Natural killer cell (primary cell): Measurements from ENCODE around the gene VCAN. TPM values are rescaled to one million over a fixed set of nuclear protein-coding genes. Genes with fewer than 3 reads are reported as not detected.

ENCODE experiments used
- ATAC-seq, 3 donors: fragments of 150-1000 bp in 2 of 3; fragments of 200-7000 bp in 1 of 3; cut with Tn5 transposase; 1 replicate in 1 of 3; 2 replicates in 2 of 3; pipeline ENCODE4 v1.10.0; 2021; ENCODE audit warnings: mild to moderate bottlenecking in 2 of 3, moderate library complexity in 2 of 3
- DNase-seq, 2 donors: peaks; one replicate each; pipeline versions ENCODE4 v3.0.0 to v3.0.0-alpha.2; 2013 to 2021; ENCODE audit warnings: mixed read lengths in 1 of 2
- H3K27ac ChIP-seq: one replicate; pipeline ENCODE4 v1.5.1; 2013; ENCODE audit warnings: mild to moderate bottlenecking, low read length
- H3K27me3 ChIP-seq: one replicate; pipeline ENCODE4 v1.6.1; 2013; ENCODE audit warnings: low read length; ENCODE audit not compliant: control insufficient read depth, insufficient read depth
- H3K36me3 ChIP-seq: one replicate; pipeline ENCODE4 v1.6.1; 2013; ENCODE audit warnings: low read length; ENCODE audit not compliant: control insufficient read depth, insufficient read depth
- H3K4me1 ChIP-seq: one replicate; pipeline ENCODE4 v1.6.1; 2013; ENCODE audit warnings: low read length; ENCODE audit not compliant: control insufficient read depth, insufficient read depth
- H3K4me3 ChIP-seq: one replicate; pipeline ENCODE4 v1.5.1; 2013; ENCODE audit warnings: low read length
- H3K9me3 ChIP-seq: one replicate; pipeline ENCODE4 v1.6.1; 2013; ENCODE audit warnings: low read length; ENCODE audit not compliant: control insufficient read depth, insufficient read depth
- H3K27ac Mint-ChIP-seq, 2 donors: one replicate each; pipeline ENCODE4 v1.8.0; 2022; ENCODE audit warnings: mild to moderate bottlenecking in 2 of 2, mixed read lengths in 2 of 2, moderate library complexity in 1 of 2
- H3K27me3 Mint-ChIP-seq, 2 donors: one replicate each; pipeline ENCODE4 v1.8.0; 2022; ENCODE audit warnings: low read depth in 2 of 2, mixed read lengths in 2 of 2
- H3K36me3 Mint-ChIP-seq: one replicate; pipeline ENCODE4 v1.8.0; 2022; ENCODE audit warnings: mixed read lengths
- H3K4me1 Mint-ChIP-seq, 2 donors: one replicate each; pipeline ENCODE4 v1.8.0; 2022; ENCODE audit warnings: mixed read lengths in 2 of 2
- H3K4me3 Mint-ChIP-seq: one replicate; pipeline ENCODE4 v1.8.0; 2022; ENCODE audit warnings: mild to moderate bottlenecking, moderate library complexity, mixed read lengths
- H3K9me3 Mint-ChIP-seq, 2 donors: one replicate each; pipeline ENCODE4 v1.8.0; 2022; ENCODE audit warnings: mixed read lengths in 2 of 2
- WGBS: methylation state at CpG from one replicate; pipeline ENCODE4 v1.1.7; 2013; ENCODE audit warnings: missing lambda C conversion rate; ENCODE audit not compliant: insufficient coverage; 5-methylcytosine and 5-hydroxymethylcytosine counted together
- intact Hi-C: fragments of 100-400 bp; cut with micrococcal nuclease; formaldehyde crosslinking; loops from one replicate; pipeline ENCODE4 v1.14.2; 2022
- total RNA-seq, 4 donors: library from RNA; stranded (reverse); fragments of 120-200 nt in 1 of 4; gene quantifications; one replicate each; pipeline versions ENCODE4 v1.2.3 to v1.2.4, GENCODE V29; 2013 to 2022
- TF ChIP-seq, protein P1 (sequence below): fragments of 200-600 bp; IDR thresholded peaks from one replicate; pipeline ENCODE4 v1.8.0; 2022; ENCODE audit warnings: antibody characterized with exemption

Gene VCAN
- total RNA-seq, 3 donors from 2014 or later (not counting 1 experiment from before 2014, with no cell fraction given): 2.3 to 60.1 (median 28.4) TPM

DNA sequence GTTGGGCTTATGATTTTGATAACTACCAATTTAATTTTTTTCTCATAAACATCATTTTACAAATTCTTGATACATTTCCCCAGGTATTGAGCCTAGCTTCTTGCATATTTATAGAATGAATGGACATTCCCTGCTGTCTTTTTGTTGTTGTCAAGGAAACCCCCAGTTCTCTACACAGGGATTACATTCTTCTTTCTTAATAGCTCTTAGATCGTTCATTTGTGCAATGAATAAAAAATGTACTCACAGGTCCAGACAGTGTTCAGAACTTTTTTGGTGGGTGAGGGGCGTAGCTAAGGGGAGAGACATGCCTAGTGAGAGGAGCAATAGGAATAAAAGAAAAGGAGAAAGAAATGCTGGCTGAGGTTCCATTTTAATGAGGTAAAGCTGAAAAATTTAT, 58.6 kb downstream of the VCAN start:
- 80% methylated on average over 2 of the region's 2 CpGs for WGBS
- no peaks in the 10 kb centered on the region for H3K27me3 ChIP-seq
- no peaks in the 10 kb centered on the region for H3K9me3 ChIP-seq
- H3K4me3 ChIP-seq: no peak overlapping the region
- TF ChIP-seq, protein P1, sequence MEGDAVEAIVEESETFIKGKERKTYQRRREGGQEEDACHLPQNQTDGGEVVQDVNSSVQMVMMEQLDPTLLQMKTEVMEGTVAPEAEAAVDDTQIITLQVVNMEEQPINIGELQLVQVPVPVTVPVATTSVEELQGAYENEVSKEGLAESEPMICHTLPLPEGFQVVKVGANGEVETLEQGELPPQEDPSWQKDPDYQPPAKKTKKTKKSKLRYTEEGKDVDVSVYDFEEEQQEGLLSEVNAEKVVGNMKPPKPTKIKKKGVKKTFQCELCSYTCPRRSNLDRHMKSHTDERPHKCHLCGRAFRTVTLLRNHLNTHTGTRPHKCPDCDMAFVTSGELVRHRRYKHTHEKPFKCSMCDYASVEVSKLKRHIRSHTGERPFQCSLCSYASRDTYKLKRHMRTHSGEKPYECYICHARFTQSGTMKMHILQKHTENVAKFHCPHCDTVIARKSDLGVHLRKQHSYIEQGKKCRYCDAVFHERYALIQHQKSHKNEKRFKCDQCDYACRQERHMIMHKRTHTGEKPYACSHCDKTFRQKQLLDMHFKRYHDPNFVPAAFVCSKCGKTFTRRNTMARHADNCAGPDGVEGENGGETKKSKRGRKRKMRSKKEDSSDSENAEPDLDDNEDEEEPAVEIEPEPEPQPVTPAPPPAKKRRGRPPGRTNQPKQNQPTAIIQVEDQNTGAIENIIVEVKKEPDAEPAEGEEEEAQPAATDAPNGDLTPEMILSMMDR: no peak
- no peaks in the 10 kb centered on the region for H3K4me1 ChIP-seq
- no peaks in the 10 kb centered on the region for H3K4me1 Mint-ChIP-seq
- no peak for ATAC-seq
- H3K4me3 Mint-ChIP-seq: no peak overlapping the region
- H3K9me3 Mint-ChIP-seq: no peaks in the 10 kb centered on the region
- H3K27ac ChIP-seq: no peak overlapping the region
- no peaks in the 10 kb centered on the region for H3K36me3 Mint-ChIP-seq
- no peaks in the 10 kb centered on the region for H3K27me3 Mint-ChIP-seq
- no peak for DNase-seq
- H3K36me3 ChIP-seq: no peaks in the 10 kb centered on the region
- intact Hi-C loops: no loop called here
- no peak overlapping the region for H3K27ac Mint-ChIP-seq

DNA sequence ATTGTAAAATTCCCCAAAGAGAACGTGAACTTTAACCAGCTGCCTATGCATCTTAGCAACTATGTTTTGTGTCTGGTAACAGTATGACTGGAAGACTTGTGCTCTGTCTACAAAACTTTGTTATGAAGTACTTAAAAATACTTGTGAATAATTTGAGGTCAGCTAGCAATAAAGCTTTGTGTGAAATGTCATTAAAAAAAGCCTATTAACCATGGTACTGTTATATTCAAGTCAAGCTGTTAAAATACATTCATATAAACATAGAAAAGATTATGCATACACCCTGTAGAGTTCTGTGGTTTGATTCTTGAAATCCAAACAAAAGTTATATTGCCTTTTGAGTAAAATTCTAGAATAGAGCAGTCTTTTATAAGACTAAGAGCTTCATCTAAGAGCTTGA, 60.1 kb downstream of the VCAN start:
- 86% methylated on average over 1 of the region's 1 CpG for WGBS
- H3K4me1 Mint-ChIP-seq: no peaks in the 10 kb centered on the region
- H3K36me3 ChIP-seq: no peaks in the 10 kb centered on the region

DNA sequence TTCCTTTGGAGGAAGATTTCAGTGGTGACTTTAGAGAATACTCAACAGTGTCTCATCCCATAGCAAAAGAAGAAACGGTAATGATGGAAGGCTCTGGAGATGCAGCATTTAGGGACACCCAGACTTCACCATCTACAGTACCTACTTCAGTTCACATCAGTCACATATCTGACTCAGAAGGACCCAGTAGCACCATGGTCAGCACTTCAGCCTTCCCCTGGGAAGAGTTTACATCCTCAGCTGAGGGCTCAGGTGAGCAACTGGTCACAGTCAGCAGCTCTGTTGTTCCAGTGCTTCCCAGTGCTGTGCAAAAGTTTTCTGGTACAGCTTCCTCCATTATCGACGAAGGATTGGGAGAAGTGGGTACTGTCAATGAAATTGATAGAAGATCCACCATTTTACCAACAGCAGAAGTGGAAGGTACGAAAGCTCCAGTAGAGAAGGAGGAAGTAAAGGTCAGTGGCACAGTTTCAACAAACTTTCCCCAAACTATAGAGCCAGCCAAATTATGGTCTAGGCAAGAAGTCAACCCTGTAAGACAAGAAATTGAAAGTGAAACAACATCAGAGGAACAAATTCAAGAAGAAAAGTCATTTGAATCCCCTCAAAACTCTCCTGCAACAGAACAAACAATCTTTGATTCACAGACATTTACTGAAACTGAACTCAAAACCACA, 67.4 kb downstream of the VCAN start:
- Histone ChIP-seq H3K9me3 (no peaks in the 10 kb centered on the region), H3K27me3 (no peaks in the 10 kb centered on the region), H3K4me3 (no peak overlapping the region), H3K27ac (no peak overlapping the region), H3K4me1 (no peaks in the 10 kb centered on the region), H3K36me3 (no peaks in the 10 kb centered on the region)
- TF ChIP-seq, protein P1: no peak
- Mint-ChIP-seq H3K36me3 (no peaks in the 10 kb centered on the region), H3K27ac (no peak overlapping the region), H3K4me3 (no peak overlapping the region), H3K27me3 (no peaks in the 10 kb centered on the region), H3K9me3 (peaks cover 0 to 3% of the 10 kb centered on the region in 2 donors), H3K4me1 (peaks cover 0 to 9% of the 10 kb centered on the region in 2 donors)
- no peak for DNase-seq
- WGBS: 80% methylated on average over 4 of the region's 4 CpGs
- intact Hi-C loops: no loop called here
- ATAC-seq: no peak

More for the DNA sequence above, 60.1 kb downstream of the VCAN start:
- Histone ChIP-seq H3K9me3 (no peaks in the 10 kb centered on the region), H3K4me3 (no peak overlapping the region), H3K27me3 (no peaks in the 10 kb centered on the region), H3K27ac (no peak overlapping the region), H3K4me1 (no peaks in the 10 kb centered on the region)
- H3K27me3 Mint-ChIP-seq: no peaks in the 10 kb centered on the region
- no peak overlapping the region for H3K27ac Mint-ChIP-seq
- no peak overlapping the region for H3K4me3 Mint-ChIP-seq
- no peak for ATAC-seq
- no peaks in the 10 kb centered on the region for H3K36me3 Mint-ChIP-seq
- TF ChIP-seq, protein P1: no peak
- intact Hi-C loops: no loop called here
- H3K9me3 Mint-ChIP-seq: no peaks in the 10 kb centered on the region
- no peak for DNase-seq

DNA sequence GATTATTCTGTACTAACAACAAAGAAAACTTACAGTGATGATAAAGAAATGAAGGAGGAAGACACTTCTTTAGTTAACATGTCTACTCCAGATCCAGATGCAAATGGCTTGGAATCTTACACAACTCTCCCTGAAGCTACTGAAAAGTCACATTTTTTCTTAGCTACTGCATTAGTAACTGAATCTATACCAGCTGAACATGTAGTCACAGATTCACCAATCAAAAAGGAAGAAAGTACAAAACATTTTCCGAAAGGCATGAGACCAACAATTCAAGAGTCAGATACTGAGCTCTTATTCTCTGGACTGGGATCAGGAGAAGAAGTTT, 67.9 kb downstream of the VCAN start:
- no peaks in the 10 kb centered on the region for H3K4me1 ChIP-seq
- no peak for DNase-seq
- TF ChIP-seq, protein P1: no peak
- H3K9me3 ChIP-seq: no peaks in the 10 kb centered on the region
- intact Hi-C loops: no loop called here
- no peaks in the 10 kb centered on the region for H3K27me3 Mint-ChIP-seq
- H3K9me3 Mint-ChIP-seq: peaks cover 0 to 3% of the 10 kb centered on the region in 2 donors
- H3K36me3 ChIP-seq: no peaks in the 10 kb centered on the region
- no peak overlapping the region for H3K4me3 Mint-ChIP-seq
- no peak overlapping the region for H3K27ac ChIP-seq
- no peaks in the 10 kb centered on the region for H3K36me3 Mint-ChIP-seq
- no peak overlapping the region for H3K27ac Mint-ChIP-seq
- ATAC-seq: no peak
- no peaks in the 10 kb centered on the region for H3K27me3 ChIP-seq
- no peak overlapping the region for H3K4me3 ChIP-seq
- peaks cover 0 to 9% of the 10 kb centered on the region in 2 donors for H3K4me1 Mint-ChIP-seq
- 75% methylated on average over 1 of the region's 1 CpG for WGBS
